Left lung (tissue), 10 donors: ENCODE data around the gene MAPK8IP1. TPM values are rescaled to one million over a fixed set of nuclear protein-coding genes. Genes with fewer than 3 reads are reported as not detected.
A peak's percentile ranks its signal among the peaks of the same experiment; 100 is the strongest.
"Not testable (repeated sequence)": the region's sequence is repeated elsewhere in the genome, so short reads cannot be mapped to it uniquely, and the experiment has no call there.

ENCODE experiments used
- ATAC-seq: fragments of 200-7000 bp; cut with Tn5 transposase; one replicate; pipeline ENCODE4 v1.9.1; 2020; ENCODE audit warnings: moderate library complexity
- DNase-seq, 4 donors: peaks; one replicate each; pipeline ENCODE4 v3.0.0-alpha.2; 2013 to 2020
- H3K27ac ChIP-seq, 2 donors: fragments of 200-600 bp; sonication (generic) in 1 of 2; one replicate each; pipeline versions ENCODE4 v1.5.0 to v1.8.0; 2020 to 2021
- H3K27me3 ChIP-seq, 2 donors: fragments of 200-600 bp; sonication (generic) in 1 of 2; one replicate each; pipeline versions ENCODE4 v1.5.0 to v1.8.0; 2020 to 2021
- H3K36me3 ChIP-seq, 2 donors: fragments of 200-600 bp; sonication (generic) in 1 of 2; one replicate each; pipeline versions ENCODE4 v1.5.0 to v1.8.0; 2020 to 2021
- H3K4me1 ChIP-seq, 2 donors: fragments of 200-600 bp; one replicate each; pipeline ENCODE4 v1.8.0; 2021
- H3K4me3 ChIP-seq, 2 donors: fragments of 200-600 bp; sonication (generic) in 1 of 2; one replicate each; pipeline versions ENCODE4 v1.5.0 to v1.8.0; 2020 to 2021; ENCODE audit warnings: mild to moderate bottlenecking in 1 of 2
- H3K9me3 ChIP-seq, 2 donors: fragments of 200-600 bp; sonication (generic) in 1 of 2; one replicate each; pipeline versions ENCODE4 v1.5.0 to v1.8.0; 2020 to 2021
- CTCF ChIP-seq, 2 donors: fragments of 200-600 bp; sonication (generic) in 1 of 2; IDR thresholded peaks; one replicate each; pipeline versions ENCODE4 v1.5.0 to v1.8.0; 2021; ENCODE audit warnings: antibody characterized with exemption in 2 of 2
- intact Hi-C, 2 donors: fragments of 100-400 bp; cut with DNase I; formaldehyde crosslinking; loops; one replicate each; pipeline versions ENCODE4 v1.11.2 to v1.14.2; 2022
- polyA plus RNA-seq, 6 donors: library from polyadenylated mRNA; unstranded; fragments of 120-200 nt; gene quantifications; one replicate each; pipeline ENCODE4 v1.2.1, GENCODE V29; 2013; ENCODE audit not compliant: insufficient read length in 6 of 6
- total RNA-seq, 2 donors: library from RNA; stranded (reverse); fragmentation: NEBNext Ultra II Directional; extraction: Animal tissue kit (Norgen Biotek cat#: 25700); gene quantifications; one replicate each; pipeline ENCODE4 v1.2.1, GENCODE V29; 2021
- donor health status: DM: no; HTN: yes; CAD: no.
- donor health status: DM: no; HTN: no; CAD: no.

Gene MAPK8IP1
- total and polyA plus RNA-seq, 8 donors = 4.3 to 10.4 (median 6.9) TPM

- H3K4me3 ChIP-seq = no peak overlapping the region
- H3K9me3 ChIP-seq = no peaks in the 10 kb centered on the region
- no peak for TF ChIP-seq CTCF (IDR thresholded peaks at IDR 0.05)
- H3K36me3 ChIP-seq = no peaks in the 10 kb centered on the region
- DNase-seq = peak in 1 of 4 donors; percentile 64
- peaks cover 0 to 71% of the 10 kb centered on the region in 2 donors for H3K27me3 ChIP-seq
- intact Hi-C loops = no loop called here
- no peak for ATAC-seq
- H3K27ac ChIP-seq = no peak overlapping the region
- peaks cover 14 to 20% of the 10 kb centered on the region in 2 donors for H3K4me1 ChIP-seq
These were observed 11.1 kb downstream of the MAPK8IP1 start for GRCh38 chr11:45896422-45896984.

GRCh38 chr11:45897556-45897955, 12.1 kb downstream of the MAPK8IP1 start:
- Histone ChIP-seq H3K4me1 (peaks cover 14 to 20% of the 10 kb centered on the region in 2 donors), H3K27me3 (peaks cover 0 to 76% of the 10 kb centered on the region in 2 donors)
- TF ChIP-seq CTCF (IDR thresholded peaks at IDR 0.05) = no peak

GRCh38 chr11:45899086-45899447, 13.6 kb downstream of the MAPK8IP1 start:
- Histone ChIP-seq H3K4me3 (peak overlapping the region in 1 of 2 donors; percentile 48), H3K9me3 (no peaks in the 10 kb centered on the region), H3K27ac (no peak overlapping the region), H3K36me3 (no peaks in the 10 kb centered on the region), H3K27me3 (peaks cover 0 to 76% of the 10 kb centered on the region in 2 donors), H3K4me1 (peaks cover 14 to 20% of the 10 kb centered on the region in 2 donors)
- DNase-seq = no peak
- intact Hi-C loops = no loop called here
- no peak for TF ChIP-seq CTCF (IDR thresholded peaks at IDR 0.05)
- no peak for ATAC-seq

More at GRCh38 chr11:45897556-45897955, 12.1 kb downstream of the MAPK8IP1 start:
- DNase-seq (no peak), ATAC-seq (no peak)
- Histone ChIP-seq H3K4me3 (no peak overlapping the region), H3K9me3 (no peaks in the 10 kb centered on the region), H3K36me3 (no peaks in the 10 kb centered on the region), H3K27ac (no peak overlapping the region)
- intact Hi-C loops = no loop called here

- Histone ChIP-seq H3K9me3 (no peaks in the 10 kb centered on the region), H3K4me1 (peaks cover 14 to 20% of the 10 kb centered on the region in 2 donors), H3K4me3 (peak overlapping the region; percentile 41 to 48), H3K27me3 (peaks cover 0 to 73% of the 10 kb centered on the region in 2 donors), H3K27ac (peak overlapping the region in 1 of 2 donors; percentile 37), H3K36me3 (no peaks in the 10 kb centered on the region)
- ATAC-seq = peak; percentile 86
- intact Hi-C loops = no loop called here
- DNase-seq = peak; percentile 74 to 93 (median 86)
- no peak for TF ChIP-seq CTCF (IDR thresholded peaks at IDR 0.05)
These were observed 14.2 kb downstream of the MAPK8IP1 start for GRCh38 chr11:45899448-45900174.

- intact Hi-C loops, H3K27ac ChIP-seq, H3K9me3 ChIP-seq, H3K36me3 ChIP-seq: not testable (repeated sequence)
- peak in 1 of 4 donors; percentile 78 for DNase-seq
- Histone ChIP-seq H3K4me1 (peaks cover 14 to 20% of the 10 kb centered on the region in 2 donors), H3K27me3 (peaks cover 0 to 67% of the 10 kb centered on the region in 2 donors), H3K4me3 (peak overlapping the region; percentile 41 to 48)
- ATAC-seq = peak; percentile 20
These were observed 14.8 kb downstream of the MAPK8IP1 start for GRCh38 chr11:45900175-45900800.
